ENCODE results near the gene TCL1B. TPM values are rescaled to one million over a fixed set of nuclear protein-coding genes. Genes with fewer than 3 reads are reported as not detected.

The TCL1B gene
- total RNA-seq: not detected in 2 replicates

GRCh38 chr14:95685978-95686922 lies at the start of gene TCL1B:
Gene TCL1B (plus strand): TSS chr14:95686426. CDS start chr14:95686468, 42 bp downstream.

GRCh38 chr14:95713596-95714371 lies 27.6 kb downstream of the TCL1B start, which contains the start of gene TCL1A:
Gene TCL1A (minus strand): TSS chr14:95714125. CDS start chr14:95714066, 59 bp downstream.

Other genes with a start within 250 kb of the TCL1B start
- gene SYNE3, start 169.8 kb upstream of the TCL1B start, total RNA-seq: 12.9 and 18.0 TPM in 2 replicates
- gene GLRX5, start 151.4 kb upstream of the TCL1B start, total RNA-seq: 36.1 and 56.8 TPM in 2 replicates
- gene TCL1A, start 27.7 kb downstream of the TCL1B start, total RNA-seq: 0.12 TPM in 1 of 2 replicates, not detected in the other
- gene TUNAR, start 190.4 kb downstream of the TCL1B start, total RNA-seq: not detected in 2 replicates